H1 (cell line): Measurements from ENCODE around the gene SYP. TPM values are rescaled to one million over a fixed set of nuclear protein-coding genes. Genes with fewer than 3 reads are reported as not detected.

Experiments used
- polyA plus RNA-seq, 7 experiments: library from polyadenylated mRNA; depleted of rRNA in 3 of 7; stranded (reverse) in 5 of 7; unstranded in 2 of 7; fragments of >200 nt in 5 of 7; fragments of 200-250 nt in 2 of 7; gene quantifications; 1 replicate in 5 of 7; 2 replicates in 1 of 7; 4 replicates in 1 of 7; pipeline versions ENCODE4 v1.2.1 to v1.2.3, GENCODE V29; 2011 to 2013; ENCODE audit warnings: missing spikeins in 2 of 7, mixed read lengths in 2 of 7
- total RNA-seq: library from RNA; stranded (reverse); fragmentation: NEBNext Ultra II Directional; extraction: Animal tissue kit (Norgen Biotek cat#: 25700); gene quantifications from 2 replicates; pipeline ENCODE4 v1.2.1, GENCODE V29; 2021
- TF ChIP-seq, protein P1 (sequence below): fragments of 300-600 bp; sonication (generic); IDR thresholded peaks from 2 replicates; pipeline ENCODE4 v1.7.1; 2012; ENCODE audit warnings: low read length, moderate library complexity, mild to moderate bottlenecking, inconsistent platforms; ENCODE audit not compliant: insufficient replicate concordance

SYP gene
- total and polyA plus RNA-seq, 2 of the 8 experiments (the other 6 are each of a cell fraction or from before 2014, with no cell fraction given), result 4.3 to 10.8 TPM

DNA sequence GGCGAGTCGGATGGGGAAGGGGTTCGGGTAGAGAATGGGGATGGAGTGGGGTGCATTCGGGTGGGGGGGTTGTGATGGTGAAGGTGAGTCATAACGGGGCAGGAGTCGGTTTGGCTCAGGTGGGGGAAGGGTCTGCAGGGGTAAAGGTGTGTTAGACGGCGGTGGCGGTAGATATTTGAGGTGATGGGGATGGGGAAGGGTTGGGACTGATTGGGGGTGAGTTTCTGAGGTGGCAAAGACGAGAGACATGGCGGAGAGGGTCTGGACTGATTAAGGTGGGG, 738 bp downstream of the SYP start (continued):
- TF ChIP-seq, protein P1, sequence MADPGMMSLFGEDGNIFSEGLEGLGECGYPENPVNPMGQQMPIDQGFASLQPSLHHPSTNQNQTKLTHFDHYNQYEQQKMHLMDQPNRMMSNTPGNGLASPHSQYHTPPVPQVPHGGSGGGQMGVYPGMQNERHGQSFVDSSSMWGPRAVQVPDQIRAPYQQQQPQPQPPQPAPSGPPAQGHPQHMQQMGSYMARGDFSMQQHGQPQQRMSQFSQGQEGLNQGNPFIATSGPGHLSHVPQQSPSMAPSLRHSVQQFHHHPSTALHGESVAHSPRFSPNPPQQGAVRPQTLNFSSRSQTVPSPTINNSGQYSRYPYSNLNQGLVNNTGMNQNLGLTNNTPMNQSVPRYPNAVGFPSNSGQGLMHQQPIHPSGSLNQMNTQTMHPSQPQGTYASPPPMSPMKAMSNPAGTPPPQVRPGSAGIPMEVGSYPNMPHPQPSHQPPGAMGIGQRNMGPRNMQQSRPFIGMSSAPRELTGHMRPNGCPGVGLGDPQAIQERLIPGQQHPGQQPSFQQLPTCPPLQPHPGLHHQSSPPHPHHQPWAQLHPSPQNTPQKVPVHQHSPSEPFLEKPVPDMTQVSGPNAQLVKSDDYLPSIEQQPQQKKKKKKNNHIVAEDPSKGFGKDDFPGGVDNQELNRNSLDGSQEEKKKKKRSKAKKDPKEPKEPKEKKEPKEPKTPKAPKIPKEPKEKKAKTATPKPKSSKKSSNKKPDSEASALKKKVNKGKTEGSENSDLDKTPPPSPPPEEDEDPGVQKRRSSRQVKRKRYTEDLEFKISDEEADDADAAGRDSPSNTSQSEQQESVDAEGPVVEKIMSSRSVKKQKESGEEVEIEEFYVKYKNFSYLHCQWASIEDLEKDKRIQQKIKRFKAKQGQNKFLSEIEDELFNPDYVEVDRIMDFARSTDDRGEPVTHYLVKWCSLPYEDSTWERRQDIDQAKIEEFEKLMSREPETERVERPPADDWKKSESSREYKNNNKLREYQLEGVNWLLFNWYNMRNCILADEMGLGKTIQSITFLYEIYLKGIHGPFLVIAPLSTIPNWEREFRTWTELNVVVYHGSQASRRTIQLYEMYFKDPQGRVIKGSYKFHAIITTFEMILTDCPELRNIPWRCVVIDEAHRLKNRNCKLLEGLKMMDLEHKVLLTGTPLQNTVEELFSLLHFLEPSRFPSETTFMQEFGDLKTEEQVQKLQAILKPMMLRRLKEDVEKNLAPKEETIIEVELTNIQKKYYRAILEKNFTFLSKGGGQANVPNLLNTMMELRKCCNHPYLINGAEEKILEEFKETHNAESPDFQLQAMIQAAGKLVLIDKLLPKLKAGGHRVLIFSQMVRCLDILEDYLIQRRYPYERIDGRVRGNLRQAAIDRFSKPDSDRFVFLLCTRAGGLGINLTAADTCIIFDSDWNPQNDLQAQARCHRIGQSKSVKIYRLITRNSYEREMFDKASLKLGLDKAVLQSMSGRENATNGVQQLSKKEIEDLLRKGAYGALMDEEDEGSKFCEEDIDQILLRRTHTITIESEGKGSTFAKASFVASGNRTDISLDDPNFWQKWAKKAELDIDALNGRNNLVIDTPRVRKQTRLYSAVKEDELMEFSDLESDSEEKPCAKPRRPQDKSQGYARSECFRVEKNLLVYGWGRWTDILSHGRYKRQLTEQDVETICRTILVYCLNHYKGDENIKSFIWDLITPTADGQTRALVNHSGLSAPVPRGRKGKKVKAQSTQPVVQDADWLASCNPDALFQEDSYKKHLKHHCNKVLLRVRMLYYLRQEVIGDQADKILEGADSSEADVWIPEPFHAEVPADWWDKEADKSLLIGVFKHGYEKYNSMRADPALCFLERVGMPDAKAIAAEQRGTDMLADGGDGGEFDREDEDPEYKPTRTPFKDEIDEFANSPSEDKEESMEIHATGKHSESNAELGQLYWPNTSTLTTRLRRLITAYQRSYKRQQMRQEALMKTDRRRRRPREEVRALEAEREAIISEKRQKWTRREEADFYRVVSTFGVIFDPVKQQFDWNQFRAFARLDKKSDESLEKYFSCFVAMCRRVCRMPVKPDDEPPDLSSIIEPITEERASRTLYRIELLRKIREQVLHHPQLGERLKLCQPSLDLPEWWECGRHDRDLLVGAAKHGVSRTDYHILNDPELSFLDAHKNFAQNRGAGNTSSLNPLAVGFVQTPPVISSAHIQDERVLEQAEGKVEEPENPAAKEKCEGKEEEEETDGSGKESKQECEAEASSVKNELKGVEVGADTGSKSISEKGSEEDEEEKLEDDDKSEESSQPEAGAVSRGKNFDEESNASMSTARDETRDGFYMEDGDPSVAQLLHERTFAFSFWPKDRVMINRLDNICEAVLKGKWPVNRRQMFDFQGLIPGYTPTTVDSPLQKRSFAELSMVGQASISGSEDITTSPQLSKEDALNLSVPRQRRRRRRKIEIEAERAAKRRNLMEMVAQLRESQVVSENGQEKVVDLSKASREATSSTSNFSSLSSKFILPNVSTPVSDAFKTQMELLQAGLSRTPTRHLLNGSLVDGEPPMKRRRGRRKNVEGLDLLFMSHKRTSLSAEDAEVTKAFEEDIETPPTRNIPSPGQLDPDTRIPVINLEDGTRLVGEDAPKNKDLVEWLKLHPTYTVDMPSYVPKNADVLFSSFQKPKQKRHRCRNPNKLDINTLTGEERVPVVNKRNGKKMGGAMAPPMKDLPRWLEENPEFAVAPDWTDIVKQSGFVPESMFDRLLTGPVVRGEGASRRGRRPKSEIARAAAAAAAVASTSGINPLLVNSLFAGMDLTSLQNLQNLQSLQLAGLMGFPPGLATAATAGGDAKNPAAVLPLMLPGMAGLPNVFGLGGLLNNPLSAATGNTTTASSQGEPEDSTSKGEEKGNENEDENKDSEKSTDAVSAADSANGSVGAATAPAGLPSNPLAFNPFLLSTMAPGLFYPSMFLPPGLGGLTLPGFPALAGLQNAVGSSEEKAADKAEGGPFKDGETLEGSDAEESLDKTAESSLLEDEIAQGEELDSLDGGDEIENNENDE, result no peak
